DND-41 (cell line): ENCODE results near the gene PI4KA.
"Not testable (repeated sequence)": the region's sequence is repeated elsewhere in the genome, so short reads cannot be mapped to it uniquely, and the experiment has no call there.

Experiments
- CTCF ChIP-seq: IDR thresholded peaks from 2 replicates; pipeline ENCODE4 v1.5.1; 2012; ENCODE audit warnings: borderline replicate concordance, low read length, moderate library complexity, mild to moderate bottlenecking; ENCODE audit not compliant: poor library complexity, severe bottlenecking; ENCODE audit errors: extremely low read depth
- EZH2 ChIP-seq: IDR thresholded peaks from 3 replicates; pipeline ENCODE4 v1.6.1; 2012; ENCODE audit warnings: borderline replicate concordance, low read depth, mild to moderate bottlenecking, moderate library complexity, low read length, inconsistent platforms; ENCODE audit not compliant: severe bottlenecking

GRCh38 chr22:20736891-20737290 is 121.7 kb downstream of the PI4KA start:
- TF ChIP-seq CTCF, EZH2: not testable (repeated sequence)
